ENCODE results near the gene NIPAL3. TPM values are rescaled to one million over a fixed set of nuclear protein-coding genes. Genes with fewer than 3 reads are reported as not detected.

Gene NIPAL3
- total RNA-seq, 1 donor from 2014 or later, result 32.5 TPM

- no peak overlapping the region for H3K4me3 ChIP-seq (ENCODE audit: low read depth, low read length)
- DNase-seq (ENCODE audit: low read depth), result no peak
- no peak for TF ChIP-seq CTCF (conservative IDR thresholded peaks at IDR 0.05; ENCODE audit: low read depth, low read length)
Measured at GRCh38 chr1:24427545-24427862, 11.9 kb downstream of the NIPAL3 start.

- no peak overlapping the region for H3K4me3 ChIP-seq (ENCODE audit: low read depth, low read length)
- TF ChIP-seq CTCF (conservative IDR thresholded peaks at IDR 0.05; ENCODE audit: low read depth, low read length), result no peak
- no peak for DNase-seq (ENCODE audit: low read depth)
Measured at GRCh38 chr1:24435782-24436365, 20.3 kb downstream of the NIPAL3 start.

GRCh38 chr1:24437631-24438396, 22.2 kb downstream of the NIPAL3 start:
- no peak for TF ChIP-seq CTCF (conservative IDR thresholded peaks at IDR 0.05; ENCODE audit: low read depth, low read length)
- H3K4me3 ChIP-seq (ENCODE audit: low read depth, low read length), result no peak overlapping the region
- DNase-seq (ENCODE audit: low read depth), result no peak

GRCh38 chr1:24438423-24438901, 22.9 kb downstream of the NIPAL3 start:
- TF ChIP-seq CTCF (conservative IDR thresholded peaks at IDR 0.05; ENCODE audit: low read depth, low read length), result no peak

GRCh38 chr1:24440436-24440835, 24.8 kb downstream of the NIPAL3 start:
- no peak for TF ChIP-seq CTCF (conservative IDR thresholded peaks at IDR 0.05; ENCODE audit: low read depth, low read length)
- no peak for DNase-seq (ENCODE audit: low read depth)
- no peak overlapping the region for H3K4me3 ChIP-seq (ENCODE audit: low read depth, low read length)

More at GRCh38 chr1:24438423-24438901, 22.9 kb downstream of the NIPAL3 start:
- DNase-seq (ENCODE audit: low read depth), result no peak
- no peak overlapping the region for H3K4me3 ChIP-seq (ENCODE audit: low read depth, low read length)

- no peak overlapping the region for H3K4me3 ChIP-seq (ENCODE audit: low read depth, low read length)
- DNase-seq (ENCODE audit: low read depth), result no peak
- TF ChIP-seq CTCF (conservative IDR thresholded peaks at IDR 0.05; ENCODE audit: low read depth, low read length), result no peak
Measured at GRCh38 chr1:24441480-24441879, 25.9 kb downstream of the NIPAL3 start.
